ENCODE results near the gene DAG1.
"Not testable (repeated sequence)": the region's sequence is repeated elsewhere in the genome, so short reads cannot be mapped to it uniquely, and the experiment has no call there.

DAG1 gene

GRCh38 chr3:49492969-49493368, 22.9 kb downstream of the DAG1 start:
- no peaks in the 10 kb centered on the region for H3K9me3 ChIP-seq (ENCODE audit: control insufficient read depth, insufficient read depth, low read length)
- H3K36me3 ChIP-seq (ENCODE audit: control insufficient read depth, low read length), result peaks cover 3% of the 10 kb centered on the region
- TF ChIP-seq CTCF (IDR thresholded peaks at IDR 0.05; ENCODE audit: low read depth, low read length, poor library complexity, severe bottlenecking) (no peak), EZH2phosphoT487 (IDR thresholded peaks at IDR 0.05; ENCODE audit: borderline replicate concordance, low read length) (no peak)
- peaks cover 4% of the 10 kb centered on the region; the same call in 1 of the 2 replicates for H3K4me1 ChIP-seq (ENCODE audit: control insufficient read depth, low read length)
- H3F3A ChIP-seq (ENCODE audit: control insufficient read depth, insufficient read depth), result no peaks in the 10 kb centered on the region
- H3K4me2 ChIP-seq (ENCODE audit: low read length), result no peak overlapping the region
- no peak overlapping the region for H3K27ac ChIP-seq (ENCODE audit: low read depth, low read length)
- H3K79me2 ChIP-seq (ENCODE audit: control insufficient read depth, low read length), result 0 out of 2 replicates have a peak, but pooled peaks cover 2% of the 10 kb centered on the region
- no peaks in the 10 kb centered on the region for H4K20me1 ChIP-seq (ENCODE audit: control insufficient read depth, insufficient read depth, low read depth, low read length)
- H3K27me3 ChIP-seq (ENCODE audit: control insufficient read depth, low read length), result no peaks in the 10 kb centered on the region
- H3K9me2 ChIP-seq (replicated peaks; ENCODE audit: control insufficient read depth, low read length), result no peaks in the 10 kb centered on the region
- H3K4me3 ChIP-seq (ENCODE audit: low read length), result no peak overlapping the region

GRCh38 chr3:49493901-49494300, 23.8 kb downstream of the DAG1 start:
- no peak for TF ChIP-seq CTCF (IDR thresholded peaks at IDR 0.05; ENCODE audit: low read depth, low read length, poor library complexity, severe bottlenecking)
- peaks cover 3% of the 10 kb centered on the region for H3K36me3 ChIP-seq (ENCODE audit: control insufficient read depth, low read length)

GRCh38 chr3:49495023-49495422, 25.0 kb downstream of the DAG1 start:
- H4K20me1 ChIP-seq (ENCODE audit: control insufficient read depth, insufficient read depth, low read depth, low read length), result no peaks in the 10 kb centered on the region
- H3K27me3 ChIP-seq (ENCODE audit: control insufficient read depth, low read length), result no peaks in the 10 kb centered on the region
- H3K4me2 ChIP-seq (ENCODE audit: low read length), result no peak overlapping the region
- no peak overlapping the region for H3K4me3 ChIP-seq (ENCODE audit: low read length)
- TF ChIP-seq CTCF (IDR thresholded peaks at IDR 0.05; ENCODE audit: low read depth, low read length, poor library complexity, severe bottlenecking) (no peak), EZH2phosphoT487 (IDR thresholded peaks at IDR 0.05; ENCODE audit: borderline replicate concordance, low read length) (no peak)
- H3K79me2 ChIP-seq (ENCODE audit: control insufficient read depth, low read length), result peaks cover 6% of the 10 kb centered on the region; the same call in 1 of the 2 replicates
- no peaks in the 10 kb centered on the region for H3K9me3 ChIP-seq (ENCODE audit: control insufficient read depth, insufficient read depth, low read length)
- H3K27ac ChIP-seq (ENCODE audit: low read depth, low read length), result no peak overlapping the region
- peaks cover 3% of the 10 kb centered on the region for H3K36me3 ChIP-seq (ENCODE audit: control insufficient read depth, low read length)
- H3K4me1 ChIP-seq (ENCODE audit: control insufficient read depth, low read length), result peaks cover 4% of the 10 kb centered on the region; the same call in 1 of the 2 replicates
- H3K9me2 ChIP-seq (replicated peaks; ENCODE audit: control insufficient read depth, low read length), result no peaks in the 10 kb centered on the region
- H3F3A ChIP-seq (ENCODE audit: control insufficient read depth, insufficient read depth), result no peaks in the 10 kb centered on the region

More at GRCh38 chr3:49493901-49494300, 23.8 kb downstream of the DAG1 start:
- no peak overlapping the region for H3K4me2 ChIP-seq (ENCODE audit: low read length)
- H3K4me3 ChIP-seq (ENCODE audit: low read length), result no peak overlapping the region
- H4K20me1 ChIP-seq (ENCODE audit: control insufficient read depth, insufficient read depth, low read depth, low read length), result no peaks in the 10 kb centered on the region
- no peaks in the 10 kb centered on the region for H3K27me3 ChIP-seq (ENCODE audit: control insufficient read depth, low read length)
- H3F3A ChIP-seq (ENCODE audit: control insufficient read depth, insufficient read depth), result no peaks in the 10 kb centered on the region
- no peak overlapping the region for H3K27ac ChIP-seq (ENCODE audit: low read depth, low read length)
- peaks cover 4% of the 10 kb centered on the region; the same call in 1 of the 2 replicates for H3K4me1 ChIP-seq (ENCODE audit: control insufficient read depth, low read length)
- H3K9me3 ChIP-seq (ENCODE audit: control insufficient read depth, insufficient read depth, low read length), result no peaks in the 10 kb centered on the region
- H3K79me2 ChIP-seq (ENCODE audit: control insufficient read depth, low read length), result peaks cover 3% of the 10 kb centered on the region; the same call in 1 of the 2 replicates
- H3K9me2 ChIP-seq (replicated peaks; ENCODE audit: control insufficient read depth, low read length), result no peaks in the 10 kb centered on the region

- H3K36me3 ChIP-seq (ENCODE audit: control insufficient read depth, low read length); H3K4me1 ChIP-seq (ENCODE audit: control insufficient read depth, low read length); H4K20me1 ChIP-seq (ENCODE audit: control insufficient read depth, insufficient read depth, low read depth, low read length); H3K9me3 ChIP-seq (ENCODE audit: control insufficient read depth, insufficient read depth, low read length); H3K4me3 ChIP-seq (ENCODE audit: low read length); H3K79me2 ChIP-seq (ENCODE audit: control insufficient read depth, low read length); H3K4me2 ChIP-seq (ENCODE audit: low read length); H3K27me3 ChIP-seq (ENCODE audit: control insufficient read depth, low read length); H3K9me2 ChIP-seq (replicated peaks; ENCODE audit: control insufficient read depth, low read length); H3K27ac ChIP-seq (ENCODE audit: low read depth, low read length); H3F3A ChIP-seq (ENCODE audit: control insufficient read depth, insufficient read depth): not testable (repeated sequence)
Observed at GRCh38 chr3:49496845-49497244, 26.8 kb downstream of the DAG1 start.
